GM12873 (cell line): ENCODE data around the gene SORBS1.

Source experiments
- TF ChIP-seq, protein P1 (sequence below): IDR thresholded peaks from 2 replicates; pipeline ENCODE4 v1.5.1; 2012; ENCODE audit warnings: low read depth, mild to moderate bottlenecking, moderate library complexity, low read length, control low read depth; ENCODE audit not compliant: insufficient read depth; ENCODE audit errors: missing control alignments

SORBS1 gene

DNA sequence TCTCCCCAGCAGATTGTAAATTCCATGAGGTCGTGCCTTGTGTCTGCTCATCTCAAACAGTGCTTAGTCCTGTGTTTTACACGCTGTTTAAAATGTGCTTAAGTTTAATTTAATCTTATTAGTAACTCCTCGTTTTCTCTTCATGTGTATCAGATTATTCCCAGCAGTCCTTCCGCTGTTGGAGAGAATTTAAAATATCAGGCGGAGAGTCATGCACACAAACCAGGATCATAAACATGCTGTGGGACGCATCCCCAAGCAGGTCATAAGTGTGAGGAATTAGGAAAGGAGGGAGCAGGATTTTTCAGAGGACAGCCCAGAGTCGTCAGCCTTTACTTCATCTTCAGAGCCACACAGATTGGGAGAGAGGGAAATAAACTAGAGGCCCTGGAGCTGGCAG, 4.2 kb upstream of the SORBS1 start:
- TF ChIP-seq, protein P1, sequence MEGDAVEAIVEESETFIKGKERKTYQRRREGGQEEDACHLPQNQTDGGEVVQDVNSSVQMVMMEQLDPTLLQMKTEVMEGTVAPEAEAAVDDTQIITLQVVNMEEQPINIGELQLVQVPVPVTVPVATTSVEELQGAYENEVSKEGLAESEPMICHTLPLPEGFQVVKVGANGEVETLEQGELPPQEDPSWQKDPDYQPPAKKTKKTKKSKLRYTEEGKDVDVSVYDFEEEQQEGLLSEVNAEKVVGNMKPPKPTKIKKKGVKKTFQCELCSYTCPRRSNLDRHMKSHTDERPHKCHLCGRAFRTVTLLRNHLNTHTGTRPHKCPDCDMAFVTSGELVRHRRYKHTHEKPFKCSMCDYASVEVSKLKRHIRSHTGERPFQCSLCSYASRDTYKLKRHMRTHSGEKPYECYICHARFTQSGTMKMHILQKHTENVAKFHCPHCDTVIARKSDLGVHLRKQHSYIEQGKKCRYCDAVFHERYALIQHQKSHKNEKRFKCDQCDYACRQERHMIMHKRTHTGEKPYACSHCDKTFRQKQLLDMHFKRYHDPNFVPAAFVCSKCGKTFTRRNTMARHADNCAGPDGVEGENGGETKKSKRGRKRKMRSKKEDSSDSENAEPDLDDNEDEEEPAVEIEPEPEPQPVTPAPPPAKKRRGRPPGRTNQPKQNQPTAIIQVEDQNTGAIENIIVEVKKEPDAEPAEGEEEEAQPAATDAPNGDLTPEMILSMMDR = no peak

DNA sequence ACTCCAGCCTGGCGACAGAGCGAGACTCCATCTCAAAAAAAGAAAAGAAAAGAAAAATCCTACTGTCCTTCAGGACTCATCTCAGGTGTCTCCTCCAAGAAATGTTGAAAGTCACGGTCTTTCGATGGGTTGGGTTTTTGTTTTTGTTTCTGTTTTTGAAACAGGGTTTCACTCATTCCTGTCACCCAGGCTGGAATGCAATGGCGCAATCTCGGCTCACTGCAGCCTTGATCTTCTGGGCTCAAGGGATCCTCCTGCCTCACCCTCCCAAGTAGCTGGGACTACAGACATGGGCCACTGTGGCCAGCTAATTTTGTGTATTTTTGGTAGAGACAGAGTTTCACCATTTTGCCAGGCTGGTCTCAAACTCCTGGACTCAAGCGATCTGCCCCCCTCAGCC, 3.1 kb upstream of the SORBS1 start:
- TF ChIP-seq, protein P1 = no peak

- TF ChIP-seq, protein P1 = no peak
Measured at GRCh38 chr10:95562341-95562965, 1.3 kb upstream of the SORBS1 start.

GRCh38 chr10:95561864-95562177, 650 bp upstream of the SORBS1 start:
- TF ChIP-seq, protein P1 = no peak

DNA sequence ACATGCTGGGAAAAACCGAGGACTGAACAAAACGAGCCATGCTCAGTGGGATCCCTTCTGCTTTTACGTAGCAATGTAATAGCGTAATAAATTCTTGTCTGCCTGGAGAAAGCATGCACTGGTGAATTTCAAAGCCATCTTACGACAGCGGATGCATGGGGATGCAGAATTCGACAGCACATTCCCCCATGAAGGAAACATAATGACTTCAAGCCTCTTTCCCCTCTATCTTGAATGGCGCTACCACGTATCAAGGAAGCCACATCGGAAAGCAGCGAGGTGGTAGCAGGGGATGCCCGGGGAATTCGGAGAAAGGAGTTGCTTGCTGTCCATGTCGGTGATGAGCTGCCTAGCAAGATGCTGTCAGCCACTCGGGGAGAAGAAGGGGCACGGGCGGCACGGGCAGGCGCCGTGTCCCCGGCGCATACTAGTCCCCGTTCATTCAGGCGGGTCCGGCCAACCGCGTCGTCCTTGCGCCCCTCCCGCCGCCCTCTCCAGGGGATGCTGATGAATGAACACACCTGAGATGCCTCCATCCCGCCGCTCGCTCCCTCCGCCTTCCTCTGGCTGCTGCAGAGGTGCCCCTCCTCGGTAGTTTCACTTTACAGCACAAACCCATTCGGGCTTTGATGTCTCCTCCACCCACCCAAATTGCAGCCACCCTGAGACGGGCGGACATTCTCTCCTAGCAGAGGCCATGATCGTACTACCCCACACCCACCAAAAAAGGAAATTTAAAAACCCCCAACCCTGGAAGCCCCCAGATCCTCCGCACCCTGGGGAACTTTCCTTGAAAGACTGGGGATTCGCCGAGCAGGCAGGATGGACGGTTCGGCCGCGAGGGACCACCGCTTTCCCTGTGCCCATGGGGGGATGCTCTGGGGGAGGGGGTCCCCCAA, 644 bp downstream of the SORBS1 start:
- TF ChIP-seq, protein P1 = no peak

- TF ChIP-seq, protein P1 = no peak
Measured at GRCh38 chr10:95559896-95560277, 1.3 kb downstream of the SORBS1 start.

- TF ChIP-seq, protein P1 = no peak
Measured at GRCh38 chr10:95559471-95559870, 1.7 kb downstream of the SORBS1 start.
